HUES64 (cell line): ENCODE measurements around the gene SARM1.

Experiments
- H3K27ac ChIP-seq: 2 replicates; pipeline ENCODE4 v1.7.0; 2013; ENCODE audit warnings: low read depth, low read length, inconsistent platforms
- H3K27me3 ChIP-seq: 2 replicates; pipeline ENCODE4 v1.6.1; 2013; ENCODE audit warnings: mild to moderate bottlenecking, low read length; ENCODE audit not compliant: insufficient read depth
- H3K36me3 ChIP-seq: 2 replicates; pipeline ENCODE4 v1.6.1; 2013; ENCODE audit warnings: mild to moderate bottlenecking, low read length; ENCODE audit not compliant: insufficient read depth
- H3K4me1 ChIP-seq: 2 replicates; pipeline ENCODE4 v1.6.1; 2013; ENCODE audit warnings: mild to moderate bottlenecking, low read length, moderate library complexity; ENCODE audit not compliant: insufficient read depth
- H3K4me3 ChIP-seq: 2 replicates; pipeline ENCODE4 v1.5.1; 2013; ENCODE audit warnings: mild to moderate bottlenecking, low read length, moderate library complexity
- H3K9ac ChIP-seq: 2 replicates; pipeline ENCODE4 v1.6.1; 2013; ENCODE audit warnings: mild to moderate bottlenecking, low read depth, low read length
- H3K9me3 ChIP-seq: 2 replicates; pipeline ENCODE4 v1.6.1; 2013; ENCODE audit warnings: low read depth, low read length; ENCODE audit not compliant: insufficient read depth
- WGBS: fragments of 150-250, 120-280 bp; methylation state at CpG from one replicate; pipeline ENCODE4 v1.1.7; 2013; ENCODE audit warnings: missing lambda C conversion rate; 5-methylcytosine and 5-hydroxymethylcytosine counted together

The SARM1 gene

GRCh38 chr17:28396635-28397239, 25.2 kb downstream of the SARM1 start:
- no peak overlapping the region for H3K4me3 ChIP-seq

GRCh38 chr17:28397275-28397674, 25.8 kb downstream of the SARM1 start:
- H3K36me3 ChIP-seq: no peaks in the 10 kb centered on the region
- peaks cover 25% of the 10 kb centered on the region; the same call in 1 of the 2 replicates for H3K27me3 ChIP-seq
- H3K4me3 ChIP-seq: no peak overlapping the region
- H3K27ac ChIP-seq: no peak overlapping the region
- no peaks in the 10 kb centered on the region for H3K9me3 ChIP-seq
- peaks cover 5% of the 10 kb centered on the region for H3K4me1 ChIP-seq
- no peak overlapping the region for H3K9ac ChIP-seq
- 90% methylated on average over 3 of the region's 3 CpGs for WGBS

More at GRCh38 chr17:28396635-28397239, 25.2 kb downstream of the SARM1 start:
- Histone ChIP-seq H3K36me3 (no peaks in the 10 kb centered on the region), H3K27ac (no peak overlapping the region), H3K9me3 (no peaks in the 10 kb centered on the region), H3K9ac (no peak overlapping the region), H3K4me1 (no peaks in the 10 kb centered on the region), H3K27me3 (peaks cover 22% of the 10 kb centered on the region; the same call in 1 of the 2 replicates)
- 76% methylated on average over 6 of the region's 6 CpGs for WGBS

- Histone ChIP-seq H3K9me3 (no peaks in the 10 kb centered on the region), H3K27ac (no peak overlapping the region), H3K36me3 (no peaks in the 10 kb centered on the region), H3K4me3 (no peak overlapping the region), H3K4me1 (peaks cover 10% of the 10 kb centered on the region), H3K9ac (no peak overlapping the region), H3K27me3 (peaks cover 28% of the 10 kb centered on the region; the same call in 1 of the 2 replicates)
- WGBS: 84% methylated on average over 7 of the region's 7 CpGs
Observed at GRCh38 chr17:28397687-28398279, 26.3 kb downstream of the SARM1 start.

GRCh38 chr17:28398280-28398981, 26.9 kb downstream of the SARM1 start:
- H3K36me3 ChIP-seq: no peaks in the 10 kb centered on the region
- WGBS: 89% methylated on average over 6 of the region's 6 CpGs

GRCh38 chr17:28399808-28400207, 28.3 kb downstream of the SARM1 start:
- WGBS: 92% methylated on average over 4 of the region's 4 CpGs
- Histone ChIP-seq H3K36me3 (no peaks in the 10 kb centered on the region), H3K27me3 (peaks cover 49% of the 10 kb centered on the region)

More at GRCh38 chr17:28398280-28398981, 26.9 kb downstream of the SARM1 start:
- H3K27me3 ChIP-seq: peaks cover 35% of the 10 kb centered on the region
- H3K4me1 ChIP-seq: peaks cover 17% of the 10 kb centered on the region
- no peak overlapping the region for H3K9ac ChIP-seq
- no peak overlapping the region for H3K4me3 ChIP-seq
- no peak overlapping the region for H3K27ac ChIP-seq
- no peaks in the 10 kb centered on the region for H3K9me3 ChIP-seq

GRCh38 chr17:28402224-28402630, 30.7 kb downstream of the SARM1 start:
- H3K4me1 ChIP-seq: peaks cover 40% of the 10 kb centered on the region
- H3K4me3 ChIP-seq: no peak overlapping the region
- H3K27me3 ChIP-seq: peaks cover 70% of the 10 kb centered on the region
- WGBS: 18% methylated on average over 3 of the region's 3 CpGs
- H3K36me3 ChIP-seq: no peaks in the 10 kb centered on the region
- H3K9ac ChIP-seq: no peak overlapping the region
- no peak overlapping the region for H3K27ac ChIP-seq
- H3K9me3 ChIP-seq: no peaks in the 10 kb centered on the region

More at GRCh38 chr17:28399808-28400207, 28.3 kb downstream of the SARM1 start:
- Histone ChIP-seq H3K4me3 (no peak overlapping the region), H3K27ac (no peak overlapping the region), H3K4me1 (peaks cover 25% of the 10 kb centered on the region), H3K9me3 (no peaks in the 10 kb centered on the region), H3K9ac (no peak overlapping the region)

GRCh38 chr17:28402844-28403243, 31.4 kb downstream of the SARM1 start:
- H3K9ac ChIP-seq: no peak overlapping the region
- 74% methylated on average over 6 of the region's 6 CpGs for WGBS
- H3K4me3 ChIP-seq: no peak overlapping the region
- no peaks in the 10 kb centered on the region for H3K36me3 ChIP-seq
- H3K9me3 ChIP-seq: no peaks in the 10 kb centered on the region
- peaks cover 47% of the 10 kb centered on the region for H3K4me1 ChIP-seq
- peaks cover 72% of the 10 kb centered on the region for H3K27me3 ChIP-seq
- H3K27ac ChIP-seq: no peak overlapping the region

GRCh38 chr17:28404007-28404406, 32.5 kb downstream of the SARM1 start:
- Histone ChIP-seq H3K27me3 (peaks cover 70% of the 10 kb centered on the region), H3K4me1 (peaks cover 57% of the 10 kb centered on the region), H3K4me3 (no peak overlapping the region), H3K9me3 (no peaks in the 10 kb centered on the region), H3K27ac (no peak overlapping the region), H3K36me3 (no peaks in the 10 kb centered on the region), H3K9ac (no peak overlapping the region)
- WGBS: 95% methylated on average over 2 of the region's 2 CpGs

- Histone ChIP-seq H3K27ac (no peak overlapping the region), H3K9ac (no peak overlapping the region), H3K9me3 (no peaks in the 10 kb centered on the region), H3K4me1 (peaks cover 57% of the 10 kb centered on the region), H3K27me3 (peaks cover 68% of the 10 kb centered on the region), H3K4me3 (no peak overlapping the region), H3K36me3 (no peaks in the 10 kb centered on the region)
- WGBS: 91% methylated on average over 5 of the region's 5 CpGs
Observed at GRCh38 chr17:28404461-28404811, 32.9 kb downstream of the SARM1 start.

- peaks cover 67% of the 10 kb centered on the region for H3K27me3 ChIP-seq
- no peaks in the 10 kb centered on the region for H3K9me3 ChIP-seq
- H3K4me1 ChIP-seq: peaks cover 57% of the 10 kb centered on the region
- no peak overlapping the region for H3K27ac ChIP-seq
- H3K9ac ChIP-seq: no peak overlapping the region
- WGBS: 42% methylated on average over 33 of the region's 33 CpGs
- H3K4me3 ChIP-seq: peak overlapping the region; percentile 67
- no peaks in the 10 kb centered on the region for H3K36me3 ChIP-seq
Observed at GRCh38 chr17:28404812-28405570, 33.5 kb downstream of the SARM1 start.
